GM18507 (cell line): ENCODE data around the gene RNF13.
"Not testable (repeated sequence)": the region's sequence is repeated elsewhere in the genome, so short reads cannot be mapped to it uniquely, and the experiment has no call there.

ENCODE experiments used
- DNase-seq: peaks from one replicate; pipeline ENCODE4 v3.0.0; 2011; ENCODE audit warnings: low read depth; ENCODE audit not compliant: insufficient read length; ENCODE audit errors: extremely low spot score
- FAIRE-seq: peaks from 2 replicates; lab custom pipeline; 2011; peaks lifted over from hg19 to GRCh38; lab: Jason Lieb, UNC

The RNF13 gene

DNA sequence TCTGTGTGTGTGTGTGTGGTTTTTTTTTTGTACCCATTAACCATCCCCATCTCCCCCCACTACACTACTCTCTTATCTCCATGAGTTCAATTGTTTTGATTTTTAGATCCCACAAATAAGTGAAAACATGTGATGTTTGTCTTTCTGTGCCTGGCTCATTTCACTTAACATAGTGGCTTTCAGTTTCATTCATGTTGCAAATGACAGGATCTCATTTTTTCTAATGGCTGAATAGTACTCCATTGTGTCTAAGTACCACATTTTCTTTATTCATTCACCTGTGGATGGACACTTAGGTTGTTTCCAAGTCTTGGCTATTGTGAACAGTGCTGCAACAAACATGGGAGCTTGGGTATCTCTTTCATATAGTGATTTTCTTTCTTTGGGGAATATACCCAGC lies 71.8 kb downstream of the RNF13 start:
- not testable (repeated sequence) for DNase-seq
- peak; percentile 46 for FAIRE-seq

- FAIRE-seq = no peak
- DNase-seq = no peak
Measured at GRCh38 chr3:149886957-149887356, 73.9 kb downstream of the RNF13 start.

GRCh38 chr3:149891621-149892020 lies 78.6 kb downstream of the RNF13 start:
- FAIRE-seq (no peak), DNase-seq (no peak)

GRCh38 chr3:149892371-149892770 lies 79.4 kb downstream of the RNF13 start:
- no peak for FAIRE-seq
- DNase-seq = no peak

DNA sequence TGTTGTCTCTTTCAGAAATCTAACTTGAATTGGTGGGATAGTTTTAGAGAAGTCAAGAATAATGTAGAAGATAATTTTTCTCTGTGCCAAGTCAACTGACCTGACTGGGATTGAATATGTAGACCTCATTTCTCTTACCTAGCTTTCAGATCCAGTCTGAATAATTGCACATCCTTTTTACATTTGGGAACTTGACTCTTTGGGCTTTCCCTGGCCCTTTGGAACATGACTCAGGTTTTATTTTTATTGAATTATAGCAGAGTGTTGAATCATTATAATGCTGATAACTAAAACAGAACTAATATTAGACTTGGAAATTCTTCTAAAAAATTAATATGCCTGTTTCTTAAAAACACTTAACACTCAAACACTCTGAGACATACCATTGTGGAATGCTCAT lies 81.2 kb downstream of the RNF13 start:
- DNase-seq (no peak), FAIRE-seq (no peak)

GRCh38 chr3:149895339-149895738 lies 82.3 kb downstream of the RNF13 start:
- DNase-seq = no peak
- no peak for FAIRE-seq

- FAIRE-seq = no peak
- DNase-seq = no peak
Measured at GRCh38 chr3:149895769-149896168, 82.8 kb downstream of the RNF13 start.

GRCh38 chr3:149898771-149899170 lies 85.8 kb downstream of the RNF13 start:
- DNase-seq (no peak), FAIRE-seq (no peak)

- DNase-seq = no peak
- no peak for FAIRE-seq
Measured at GRCh38 chr3:149900322-149900721, 87.3 kb downstream of the RNF13 start.

DNA sequence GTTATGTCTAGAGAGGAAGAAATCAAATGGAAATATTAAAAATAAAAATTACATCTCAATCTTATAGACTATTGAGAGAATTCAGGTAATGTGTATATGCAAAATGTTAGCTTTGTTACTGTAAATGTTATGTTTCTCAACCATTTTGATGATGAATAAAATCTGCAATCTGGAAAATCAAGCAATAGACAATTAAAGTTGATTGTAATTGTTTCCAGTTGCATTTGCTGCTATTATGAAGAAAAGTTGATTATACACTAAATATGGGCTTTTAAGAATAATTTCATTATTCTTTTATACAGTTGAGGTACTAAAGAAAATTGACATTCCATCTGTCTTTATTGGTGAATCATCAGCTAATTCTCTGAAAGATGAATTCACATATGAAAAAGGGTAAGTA lies 88.8 kb downstream of the RNF13 start:
- DNase-seq (no peak), FAIRE-seq (no peak)

- no peak for FAIRE-seq
Measured at GRCh38 chr3:149902498-149903139, 89.6 kb downstream of the RNF13 start.

GRCh38 chr3:149906036-149906435 lies 93.0 kb downstream of the RNF13 start:
- no peak for DNase-seq
- FAIRE-seq = peak; percentile 44

More at GRCh38 chr3:149902498-149903139, 89.6 kb downstream of the RNF13 start:
- no peak for DNase-seq

DNA sequence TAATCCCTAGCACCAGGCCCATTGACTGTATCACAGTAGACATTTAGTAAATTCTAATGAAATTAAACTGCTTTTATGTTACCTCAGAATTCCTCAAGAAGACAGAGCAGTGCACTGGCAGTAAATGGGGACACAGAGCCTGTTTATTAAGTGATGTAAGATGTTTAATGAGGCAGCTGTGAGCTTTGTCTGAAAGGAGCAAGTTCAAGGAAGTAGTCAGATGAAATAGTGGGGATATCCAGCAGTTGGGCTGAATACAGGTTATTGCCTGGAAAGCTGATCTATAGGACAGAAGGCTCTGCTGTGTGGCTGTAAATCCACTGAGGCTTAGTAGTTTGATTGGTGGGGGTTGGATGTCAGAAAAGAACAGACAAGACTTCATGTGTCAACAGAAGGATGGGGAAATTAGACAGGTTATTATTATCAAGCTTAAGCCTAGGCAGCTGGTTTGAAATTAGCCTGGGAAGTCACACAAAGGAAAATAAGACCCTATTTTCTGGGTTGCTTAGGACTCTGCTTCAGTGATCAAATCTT lies 95.5 kb downstream of the RNF13 start:
- FAIRE-seq = no peak

DNA sequence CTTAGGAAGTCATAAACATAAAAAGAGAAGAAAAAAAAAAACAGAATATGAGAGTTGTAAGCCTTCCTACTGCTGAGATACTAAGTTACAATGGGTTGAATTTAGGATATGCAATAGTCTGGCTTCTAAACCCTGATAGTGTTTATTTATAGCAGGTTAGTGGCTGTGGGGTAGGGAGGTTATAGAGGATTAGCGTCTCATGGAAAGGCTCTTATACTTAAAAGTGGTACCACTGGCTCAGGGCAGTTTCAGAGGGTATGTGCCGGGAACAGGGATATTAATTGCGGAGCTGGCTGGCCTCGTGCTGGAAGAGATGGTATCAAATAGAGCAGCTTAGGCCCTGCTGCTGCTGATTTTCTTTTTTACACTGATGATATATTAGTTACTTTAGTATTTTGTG lies 96.9 kb downstream of the RNF13 start:
- FAIRE-seq (no peak), DNase-seq (no peak)

More for the DNA sequence above, 95.5 kb downstream of the RNF13 start:
- no peak for DNase-seq

GRCh38 chr3:149917124-149917667 lies 104.2 kb downstream of the RNF13 start:
- FAIRE-seq = no peak
- no peak for DNase-seq

DNA sequence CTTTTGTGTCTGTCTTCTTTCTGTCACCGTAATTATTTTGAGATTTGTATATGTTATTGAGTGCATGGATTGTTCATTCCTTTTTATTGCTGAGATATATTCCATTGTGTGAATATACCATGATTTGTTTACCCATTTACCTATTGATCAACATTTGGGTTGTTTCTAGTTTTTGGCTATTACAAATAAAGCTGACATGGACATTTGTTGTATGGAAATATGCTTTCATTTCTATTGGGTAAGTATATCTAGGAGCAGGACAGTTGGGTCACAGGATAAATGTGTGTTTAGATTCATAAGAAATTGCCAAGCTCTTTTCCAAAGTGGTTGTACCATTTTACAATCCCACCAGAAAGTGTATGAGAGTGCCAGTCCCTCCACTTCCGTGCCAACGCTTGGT lies 106.5 kb downstream of the RNF13 start:
- DNase-seq (no peak), FAIRE-seq (no peak)

GRCh38 chr3:149920119-149920518 lies 107.1 kb downstream of the RNF13 start:
- FAIRE-seq = no peak
- DNase-seq = no peak

DNA sequence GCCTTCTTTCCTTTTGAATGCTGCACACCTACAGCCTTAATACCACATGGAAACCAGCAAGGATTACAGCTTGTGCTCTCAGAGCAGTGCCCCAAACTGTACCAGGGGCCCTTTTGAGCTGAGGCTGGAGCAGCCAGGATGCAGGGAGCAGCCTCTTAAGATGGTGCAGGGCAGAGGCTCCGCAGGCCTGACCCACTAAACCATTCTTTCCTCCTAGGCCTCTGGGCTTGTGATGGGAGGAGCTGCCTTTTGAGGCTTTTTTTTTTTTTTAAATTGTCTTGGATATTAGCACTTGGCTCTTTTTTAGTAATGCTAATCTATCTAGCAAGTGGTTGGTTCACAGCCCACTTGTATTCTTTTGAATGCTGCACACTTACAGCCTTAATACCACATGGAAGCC lies 120.0 kb downstream of the RNF13 start:
- no peak for FAIRE-seq

DNA sequence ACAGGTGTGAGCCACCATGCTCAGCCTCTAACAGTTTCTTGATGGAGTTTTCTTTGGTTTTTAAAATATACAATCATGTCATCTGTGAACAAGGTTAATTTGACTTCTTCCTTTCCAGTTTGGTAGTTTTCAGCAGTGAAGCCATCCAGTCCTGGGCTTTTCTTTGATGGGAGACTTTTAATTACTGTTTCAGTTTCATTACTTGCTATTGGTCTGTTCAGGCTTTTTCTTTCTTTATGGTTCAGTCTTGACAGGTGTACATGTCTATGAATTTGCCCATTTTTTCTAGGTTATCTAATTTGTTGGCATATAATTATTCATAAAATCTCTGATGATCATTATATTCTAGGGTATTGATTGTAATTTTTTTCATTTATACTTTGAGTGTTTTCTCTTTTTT lies 120.8 kb downstream of the RNF13 start:
- DNase-seq (no peak), FAIRE-seq (peak; percentile 26)

More for the DNA sequence above, 120.0 kb downstream of the RNF13 start:
- DNase-seq = no peak

- no peak for FAIRE-seq
- no peak for DNase-seq
Measured at GRCh38 chr3:149934524-149934923, 121.5 kb downstream of the RNF13 start.

GRCh38 chr3:149936812-149937230 lies 123.8 kb downstream of the RNF13 start:
- DNase-seq (peak; percentile 12), FAIRE-seq (peak; percentile 81)
